HCT116 (cell line): ENCODE data around the gene GCNT2. TPM values are rescaled to one million over a fixed set of nuclear protein-coding genes. Genes with fewer than 3 reads are reported as not detected.

Experiments
- ATAC-seq: fragments of 200-7000 bp; cut with Tn5 transposase; 2 replicates; pipeline ENCODE4 v1.9.1; 2020; ENCODE audit warnings: mild to moderate bottlenecking, moderate library complexity
- BruUV-seq: library from RNA; stranded (reverse); fragments of 400-500 nt; replicated peaks from 2 replicates; lab custom pipeline; 2021; lab: Mats Ljungman, UMichigan
- CTCF ChIA-PET: fragments of 300-600 bp; sonication (Branson Sonifier 250); formaldehyde crosslinking; loops from one replicate; lab custom pipeline; 2021; ENCODE audit warnings: antibody characterized with exemption; lab: Charles Lee
- POLR2A ChIA-PET: fragments of 300-600, 350-600 bp; sonication (Branson Sonifier 250); formaldehyde crosslinking; loops from one replicate; lab custom pipeline; 2021; ENCODE audit warnings: antibody characterized with exemption; lab: Charles Lee
- RAD21 ChIA-PET, 2 experiments: fragments of 300-600 bp; sonication (Branson Sonifier 250); formaldehyde crosslinking; loops; one replicate each; lab custom pipeline; 2023; ENCODE audit warnings: low total read pairs in 2 of 2; ENCODE audit not compliant: uncharacterized antibody in 2 of 2, unreplicated experiment in 2 of 2, low non-redundant PET in 1 of 2; lab: Charles Lee
- DNase-seq: peaks from one replicate; pipeline ENCODE4 v3.0.0-alpha.2; 2010; ENCODE audit warnings: low read depth, low spot score
- H2AFZ ChIP-seq: fragments of 200-600 bp; shearing (Covaris generic), sonication (generic); 2 replicates; pipeline ENCODE4 v1.6.1; 2017; ENCODE audit warnings: low read depth, mixed run types, mixed read lengths, antibody characterized with exemption, low read length; ENCODE audit not compliant: poor library complexity, severe bottlenecking
- H3K27ac ChIP-seq: 2 replicates; pipeline ENCODE4 v1.5.1; 2012; ENCODE audit warnings: low read depth, low read length
- H3K27me3 ChIP-seq: fragments of 200-600 bp; sonication (generic); 2 replicates; pipeline ENCODE4 v1.6.1; 2016; ENCODE audit warnings: mixed run types, low read length, mixed read lengths; ENCODE audit not compliant: insufficient read depth
- H3K36me3 ChIP-seq, 2 experiments: fragments of 200-500 bp in 1 of 2; fragments of 200-600 bp in 1 of 2; sonication (Bioruptor generic) in 1 of 2; sonication (generic) in 1 of 2; 2 replicates each; pipeline versions ENCODE4 v1.5.1 to v1.6.1; 2014 to 2016; ENCODE audit warnings: low read length in 2 of 2, inconsistent platforms in 1 of 2, mixed read lengths in 1 of 2, mixed run types in 1 of 2; ENCODE audit not compliant: insufficient read depth in 2 of 2, control insufficient read depth in 1 of 2
- H3K4me1 ChIP-seq, 2 experiments: fragments of 200-600 bp in 1 of 2; sonication (generic) in 1 of 2; 2 replicates each; pipeline versions ENCODE4 v1.5.1 to v1.6.1; 2012 to 2017; ENCODE audit warnings: low read length in 2 of 2, inconsistent platforms in 1 of 2, mild to moderate bottlenecking in 1 of 2, mixed read lengths in 1 of 2, mixed run types in 1 of 2, moderate library complexity in 1 of 2; ENCODE audit not compliant: insufficient read depth in 2 of 2, control insufficient read depth in 1 of 2
- H3K4me2 ChIP-seq: fragments of 200-600 bp; sonication (generic); 2 replicates; pipeline ENCODE4 v1.6.1; 2017; ENCODE audit warnings: mixed run types, low read length, mixed read lengths
- H3K4me3 ChIP-seq, 2 experiments: fragments of 200-600 bp in 1 of 2; sonication (generic) in 1 of 2; replicated peaks in 1 of 2; 2 replicates each; pipeline ENCODE4 v1.5.1; 2011 to 2016; ENCODE audit warnings: low read length in 2 of 2, control low read depth in 1 of 2, low read depth in 1 of 2, mild to moderate bottlenecking in 1 of 2, mixed read lengths in 1 of 2, mixed run types in 1 of 2
- H3K79me2 ChIP-seq: fragments of 200-600 bp; sonication (generic); 2 replicates; pipeline ENCODE4 v1.6.1; 2017; ENCODE audit warnings: mild to moderate bottlenecking, mixed run types, low read length, moderate library complexity, mixed read lengths; ENCODE audit not compliant: insufficient read depth
- H3K9ac ChIP-seq: fragments of 200-600 bp; sonication (generic); 2 replicates; pipeline ENCODE4 v1.6.1; 2016; ENCODE audit warnings: low read length, mixed read lengths
- H3K9me2 ChIP-seq: fragments of 200-600 bp; sonication (generic), shearing (Covaris generic); 2 replicates; pipeline ENCODE4 v1.6.1; 2017; ENCODE audit warnings: mixed run types, mild to moderate bottlenecking, moderate library complexity; ENCODE audit not compliant: insufficient read depth
- H3K9me3 ChIP-seq, 2 experiments: fragments of 200-500 bp in 1 of 2; fragments of 200-600 bp in 1 of 2; sonication (Bioruptor generic) in 1 of 2; sonication (generic) in 1 of 2; 2 replicates each; pipeline ENCODE4 v1.6.1; 2014 to 2017; ENCODE audit warnings: low read length in 2 of 2, mixed read lengths in 2 of 2, inconsistent platforms in 1 of 2, low read depth in 1 of 2, mild to moderate bottlenecking in 1 of 2, mixed run types in 1 of 2, moderate library complexity in 1 of 2; ENCODE audit not compliant: control insufficient read depth in 1 of 2, insufficient read depth in 1 of 2
- H4K20me1 ChIP-seq: fragments of 200-600 bp; sonication (generic), shearing (Covaris generic); 2 replicates; pipeline ENCODE4 v1.6.1; 2017; ENCODE audit warnings: mixed run types, mild to moderate bottlenecking, moderate library complexity; ENCODE audit not compliant: insufficient read depth
- ATF3 ChIP-seq: IDR thresholded peaks from 2 replicates; pipeline ENCODE4 v1.6.1; 2012
- CTCF ChIP-seq, 3 experiments: fragments of 200-600 bp in 1 of 3; sonication (generic) in 1 of 3; IDR thresholded peaks in 2 of 3; conservative IDR thresholded peaks in 1 of 3; 2 replicates each; pipeline ENCODE4 v1.5.1; 2012 to 2017; ENCODE audit warnings: low read depth in 2 of 3, low read length in 2 of 3, antibody characterized with exemption in 1 of 3, borderline replicate concordance in 1 of 3, control low read depth in 1 of 3, mild to moderate bottlenecking in 1 of 3, mixed read lengths in 1 of 3, mixed run types in 1 of 3, moderate library complexity in 1 of 3; ENCODE audit not compliant: insufficient read depth in 1 of 3
- EGR1 ChIP-seq: IDR thresholded peaks from 2 replicates; pipeline ENCODE4 v1.6.1; 2012; ENCODE audit warnings: low read depth
- ELF1 ChIP-seq: IDR thresholded peaks from 2 replicates; pipeline ENCODE4 v1.6.1; 2012; ENCODE audit warnings: low read depth, borderline replicate concordance
- EZH2 ChIP-seq: fragments of 200-600 bp; sonication (generic); IDR thresholded peaks from 2 replicates; pipeline ENCODE4 v1.6.1; 2017; ENCODE audit warnings: antibody characterized with exemption, mixed run types
- FOSL1 ChIP-seq: IDR thresholded peaks from 2 replicates; pipeline ENCODE4 v1.6.1; 2012; ENCODE audit warnings: low read depth
- MAX ChIP-seq: IDR thresholded peaks from 2 replicates; pipeline ENCODE4 v1.6.1; 2012
- POLR2AphosphoS5 ChIP-seq: IDR thresholded peaks from 2 replicates; pipeline ENCODE4 v1.6.1; 2011; ENCODE audit warnings: mild to moderate bottlenecking, low read depth, low read length, moderate library complexity
- RAD21 ChIP-seq: IDR thresholded peaks from 2 replicates; pipeline ENCODE4 v1.6.1; 2012; ENCODE audit warnings: low read depth, mild to moderate bottlenecking
- REST ChIP-seq: IDR thresholded peaks from 2 replicates; pipeline ENCODE4 v1.6.1; 2012; ENCODE audit warnings: low read depth
- SIN3A ChIP-seq: IDR thresholded peaks from 2 replicates; pipeline ENCODE4 v1.6.1; 2012; ENCODE audit warnings: low read depth
- TCF7L2 ChIP-seq: IDR thresholded peaks from 2 replicates; pipeline ENCODE4 v1.7.0; 2011; ENCODE audit warnings: borderline replicate concordance, inconsistent platforms; ENCODE audit not compliant: insufficient read depth, insufficient read length; ENCODE audit errors: extremely low read depth
- YY1 ChIP-seq: IDR thresholded peaks from 2 replicates; pipeline ENCODE4 v1.6.1; 2011; ENCODE audit warnings: low read length, low read depth, moderate library complexity, mild to moderate bottlenecking; ENCODE audit not compliant: insufficient replicate concordance; ENCODE audit errors: extremely low read depth
- ZBTB33 ChIP-seq: IDR thresholded peaks from 2 replicates; pipeline ENCODE4 v1.6.1; 2011; ENCODE audit warnings: mild to moderate bottlenecking, low read length, moderate library complexity; ENCODE audit not compliant: insufficient replicate concordance; ENCODE audit errors: extremely low read depth
- ZNF274 ChIP-seq: fragments of 200-500 bp; sonication (Bioruptor generic); IDR thresholded peaks from 2 replicates; pipeline ENCODE4 v1.6.1; 2014; ENCODE audit warnings: mild to moderate bottlenecking, low read depth, low read length, inconsistent platforms
- intact Hi-C: fragments of 100-400 bp; cut with micrococcal nuclease; formaldehyde crosslinking; loops from 2 replicates; pipeline ENCODE4 v1.10.0; 2022
- total RNA-seq: library from RNA; stranded (reverse); gene quantifications from one replicate; pipeline ENCODE4 v1.2.1, GENCODE V29; 2021; ENCODE audit not compliant: unreplicated experiment

Gene GCNT2
- total RNA-seq, 1 experiment from 2014 or later, result 0.74 TPM

- POLR2A ChIA-PET, result no interaction called here
- H3K9ac ChIP-seq, result no peak overlapping the region
- intact Hi-C loops, result no loop called here
- no peak overlapping the region for H3K27ac ChIP-seq
- BruUV-seq, result no TSS peak
- no peaks in the 10 kb centered on the region for H3K9me3 ChIP-seq
- no peak overlapping the region for H2AFZ ChIP-seq
- no peak overlapping the region for H3K4me3 ChIP-seq
- H3K4me1 ChIP-seq, result no peaks in the 10 kb centered on the region
- CTCF ChIA-PET, result no interaction called here
- H3K4me2 ChIP-seq, result no peak overlapping the region
- no peaks in the 10 kb centered on the region for H4K20me1 ChIP-seq
- RAD21 ChIA-PET, result no interaction called here
- H3K79me2 ChIP-seq, result no peaks in the 10 kb centered on the region
- no peaks in the 10 kb centered on the region for H3K36me3 ChIP-seq
- TF ChIP-seq YY1 (no peak), TCF7L2 (no peak), EZH2 (no peak), REST (no peak), FOSL1 (no peak), ZNF274 (no peak), SIN3A (no peak), RAD21 (no peak), POLR2AphosphoS5 (no peak), ZBTB33 (no peak), MAX (no peak), CTCF (IDR thresholded peaks at IDR 0.05 in 2 of 3, conservative IDR thresholded peaks at IDR 0.05 in 1 of 3; ENCODE audit: borderline replicate concordance in 1 of 3, insufficient read depth in 1 of 3, low read depth in 2 of 3, low read length in 2 of 3) (no peak), ELF1 (no peak), ATF3 (no peak), EGR1 (no peak)
- H3K27me3 ChIP-seq, result no peaks in the 10 kb centered on the region
- ATAC-seq (no peak), DNase-seq (no peak)
- H3K9me2 ChIP-seq, result no peaks in the 10 kb centered on the region
These were observed 82.1 kb downstream of the GCNT2 start for GRCh38 chr6:10603219-10603618.
